ENCODE data around the gene CAV3. TPM values are rescaled to one million over a fixed set of nuclear protein-coding genes. Genes with fewer than 3 reads are reported as not detected.

Gene CAV3
- total RNA-seq, 1 experiment from 2014 or later = not detected

DNA sequence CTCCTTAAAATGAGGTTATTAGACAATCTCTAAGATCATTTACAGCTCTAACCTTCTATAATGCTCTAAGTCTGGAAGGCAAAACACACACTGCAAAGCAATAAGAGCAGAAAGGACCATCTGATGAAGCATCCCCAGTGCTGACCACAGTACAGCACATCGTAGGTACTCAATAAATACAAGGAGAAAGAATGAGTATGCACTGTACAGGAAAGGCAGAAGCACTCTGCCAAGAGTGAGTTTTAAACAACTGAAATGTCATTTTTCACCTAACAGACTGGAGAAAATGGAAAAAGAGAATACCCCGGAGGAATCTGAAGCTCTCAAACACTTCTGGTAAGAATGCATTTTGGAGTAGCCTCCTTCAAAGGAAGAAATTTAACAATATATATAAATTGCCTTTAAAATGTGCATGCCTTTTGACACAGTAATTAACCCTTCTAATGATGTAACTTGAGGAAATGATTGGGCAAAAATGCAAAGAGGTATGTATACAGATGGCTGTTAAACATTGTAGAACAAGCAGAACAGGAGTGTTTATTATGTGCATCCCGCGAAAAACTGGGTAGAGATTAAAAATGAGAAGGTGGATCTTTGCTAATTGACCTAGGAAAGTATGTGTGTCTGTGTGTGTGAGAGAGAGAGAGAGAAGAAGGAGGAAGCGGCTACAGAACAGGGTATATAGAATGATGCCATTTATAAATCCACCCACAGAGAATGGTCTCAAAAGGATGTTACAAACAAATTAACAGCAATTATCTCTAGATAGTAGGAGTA is 43.8 kb downstream of the CAV3 start:
- H3K36me3 Mint-ChIP-seq (ENCODE audit: insufficient read depth, unreplicated experiment) = no peaks in the 10 kb centered on the region
- no peak for DNase-seq
- intact Hi-C loops (cut with micrococcal nuclease; ENCODE audit: unreplicated experiment) = no loop called here
- no peak overlapping the region for H3K27ac Mint-ChIP-seq (ENCODE audit: unreplicated experiment)
- no peak for TF ChIP-seq CTCF (IDR thresholded peaks at IDR 0.05; ENCODE audit: insufficient read depth in 1 of 2, low read depth in 1 of 2, low read length in 1 of 2, severe bottlenecking in 1 of 2, unreplicated experiment in 1 of 2)
- H3K27me3 ChIP-seq (replicated peaks; ENCODE audit: control insufficient read depth, insufficient read depth, low read length) = no peaks in the 10 kb centered on the region
- H3K27me3 Mint-ChIP-seq (ENCODE audit: insufficient read depth, unreplicated experiment) = peaks cover 2% of the 10 kb centered on the region
- H3K4me3 ChIP-seq (ENCODE audit: low read depth, low read length) = no peak overlapping the region
- H3K36me3 ChIP-seq (ENCODE audit: control insufficient read depth, insufficient read depth, low read length) = no peaks in the 10 kb centered on the region
- POLR2A ChIA-PET = no interaction called here
- H3K9me3 Mint-ChIP-seq (ENCODE audit: unreplicated experiment) = no peaks in the 10 kb centered on the region
- no peaks in the 10 kb centered on the region for H3K4me1 ChIP-seq
- H3K9me3 ChIP-seq = no peaks in the 10 kb centered on the region
- no peaks in the 10 kb centered on the region for H3K4me1 Mint-ChIP-seq (ENCODE audit: low read depth, unreplicated experiment)
- no peak overlapping the region for H3K4me3 Mint-ChIP-seq (ENCODE audit: unreplicated experiment)
- BruUV-seq (replicated peaks) = no TSS peak
- CTCF ChIA-PET = interaction anchor here (1.4 kb wide), 1 partner anchor 8 kb away, joined by 6 read pairs; the partner anchor contains the start of gene OXTR

GRCh38 chr3:8777978-8778267 is 44.3 kb downstream of the CAV3 start:
- H3K4me1 ChIP-seq = no peaks in the 10 kb centered on the region
- Mint-ChIP-seq H3K4me1 (ENCODE audit: low read depth, unreplicated experiment) (no peaks in the 10 kb centered on the region), H3K9me3 (ENCODE audit: unreplicated experiment) (no peaks in the 10 kb centered on the region), H3K27me3 (ENCODE audit: insufficient read depth, unreplicated experiment) (peaks cover 2% of the 10 kb centered on the region), H3K36me3 (ENCODE audit: insufficient read depth, unreplicated experiment) (no peaks in the 10 kb centered on the region), H3K4me3 (ENCODE audit: unreplicated experiment) (no peak overlapping the region), H3K27ac (ENCODE audit: unreplicated experiment) (no peak overlapping the region)
- no peaks in the 10 kb centered on the region for H3K36me3 ChIP-seq (ENCODE audit: control insufficient read depth, insufficient read depth, low read length)
- POLR2A ChIA-PET = no interaction called here
- no peaks in the 10 kb centered on the region for H3K27me3 ChIP-seq (replicated peaks; ENCODE audit: control insufficient read depth, insufficient read depth, low read length)
- CTCF ChIA-PET = interaction anchor here (1.4 kb wide), 1 partner anchor 9 kb away, joined by 6 read pairs; the partner anchor contains the start of gene OXTR
- TF ChIP-seq CTCF (IDR thresholded peaks at IDR 0.05; ENCODE audit: insufficient read depth in 1 of 2, low read depth in 1 of 2, low read length in 1 of 2, severe bottlenecking in 1 of 2, unreplicated experiment in 1 of 2) = no peak
- H3K9me3 ChIP-seq = no peaks in the 10 kb centered on the region
- no peak for DNase-seq
- no peak overlapping the region for H3K4me3 ChIP-seq (ENCODE audit: low read depth, low read length)
- intact Hi-C loops (cut with micrococcal nuclease; ENCODE audit: unreplicated experiment) = no loop called here
- no TSS peak for BruUV-seq (replicated peaks)

- no peak for DNase-seq
- ChIA-PET POLR2A (no interaction called here), CTCF (interaction anchor here (1.4 kb wide), 1 partner anchor 9 kb away, joined by 6 read pairs; the partner anchor contains the start of gene OXTR)
- H3K27me3 Mint-ChIP-seq (ENCODE audit: insufficient read depth, unreplicated experiment) = peaks cover 2% of the 10 kb centered on the region
- H3K27me3 ChIP-seq (replicated peaks; ENCODE audit: control insufficient read depth, insufficient read depth, low read length) = no peaks in the 10 kb centered on the region
- H3K4me3 Mint-ChIP-seq (ENCODE audit: unreplicated experiment) = no peak overlapping the region
- intact Hi-C loops (cut with micrococcal nuclease; ENCODE audit: unreplicated experiment) = no loop called here
- no TSS peak for BruUV-seq (replicated peaks)
- TF ChIP-seq CTCF (IDR thresholded peaks at IDR 0.05; ENCODE audit: insufficient read depth in 1 of 2, low read depth in 1 of 2, low read length in 1 of 2, severe bottlenecking in 1 of 2, unreplicated experiment in 1 of 2) = no peak
- no peak overlapping the region for H3K27ac Mint-ChIP-seq (ENCODE audit: unreplicated experiment)
- H3K36me3 ChIP-seq (ENCODE audit: control insufficient read depth, insufficient read depth, low read length) = no peaks in the 10 kb centered on the region
- H3K4me1 Mint-ChIP-seq (ENCODE audit: low read depth, unreplicated experiment) = no peaks in the 10 kb centered on the region
- no peaks in the 10 kb centered on the region for H3K9me3 Mint-ChIP-seq (ENCODE audit: unreplicated experiment)
- no peak overlapping the region for H3K4me3 ChIP-seq (ENCODE audit: low read depth, low read length)
- H3K36me3 Mint-ChIP-seq (ENCODE audit: insufficient read depth, unreplicated experiment) = no peaks in the 10 kb centered on the region
- no peaks in the 10 kb centered on the region for H3K9me3 ChIP-seq
- no peaks in the 10 kb centered on the region for H3K4me1 ChIP-seq
These were observed 44.9 kb downstream of the CAV3 start for GRCh38 chr3:8778475-8778874.

Data from Caco-2 (cell line).